Activated B cell treated with CpG ODN at 0.5 μM for 24 hours (primary cell): ENCODE measurements around the gene NXPH4. TPM values are rescaled to one million over a fixed set of nuclear protein-coding genes. Genes with fewer than 3 reads are reported as not detected.

Experiments used
- ATAC-seq: fragments of 200-7000 bp; cut with Tn5 transposase; one replicate; pipeline ENCODE4 v1.10.0; 2021; ENCODE audit warnings: low read depth, mild to moderate bottlenecking, moderate library complexity
- CTCF ChIA-PET: fragments of 350-600 bp; sonication (Branson Sonifier 250); formaldehyde crosslinking; loops from one replicate; lab custom pipeline; 2021; ENCODE audit warnings: antibody characterized with exemption; lab: Charles Lee
- POLR2A ChIA-PET: fragments of 350-600 bp; sonication (Branson Sonifier 250); formaldehyde crosslinking; loops from one replicate; lab custom pipeline; 2021; ENCODE audit warnings: antibody characterized with exemption; lab: Charles Lee
- DNase-seq: peaks from one replicate; pipeline ENCODE4 v3.0.0; 2022
- H3K27ac Mint-ChIP-seq: one replicate; pipeline ENCODE4 v1.8.0; 2020; ENCODE audit warnings: mixed read lengths
- H3K27me3 Mint-ChIP-seq: one replicate; pipeline ENCODE4 v1.8.0; 2021; ENCODE audit warnings: mixed read lengths
- H3K36me3 Mint-ChIP-seq: one replicate; pipeline ENCODE4 v1.8.0; 2021; ENCODE audit warnings: low read depth, mixed read lengths
- H3K4me1 Mint-ChIP-seq: one replicate; pipeline ENCODE4 v1.8.0; 2021; ENCODE audit warnings: mixed read lengths
- H3K4me3 Mint-ChIP-seq: one replicate; pipeline ENCODE4 v1.8.0; 2020; ENCODE audit warnings: mild to moderate bottlenecking, mixed read lengths
- H3K9me3 Mint-ChIP-seq: one replicate; pipeline ENCODE4 v1.8.0; 2020; ENCODE audit warnings: mixed read lengths
- CTCF ChIP-seq: fragments of 200-600 bp; IDR thresholded peaks from one replicate; pipeline ENCODE4 v1.8.0; 2022; ENCODE audit warnings: antibody characterized with exemption, mild to moderate bottlenecking
- intact Hi-C: fragments of 100-400 bp; cut with micrococcal nuclease; formaldehyde crosslinking; loops from one replicate; pipeline ENCODE4 v1.15.1; 2024
- total RNA-seq: library from RNA; stranded (reverse); gene quantifications from 2 replicates; pipeline ENCODE4 v1.2.3, GENCODE V29; 2022

The NXPH4 gene
- total RNA-seq, 1 donor from 2014 or later: 3.4 TPM

GRCh38 chr12:57229046-57229633 is 12.5 kb downstream of the NXPH4 start:
- CTCF ChIA-PET: interaction anchor here (1.1 to 20.9 kb wide), 5 partner anchors 8 to 102 kb away, joined by 3 to 390 read pairs (median 21); partner anchors contain the start of gene NXPH4
- no peaks in the 10 kb centered on the region for H3K9me3 Mint-ChIP-seq
- TF ChIP-seq CTCF: no peak
- POLR2A ChIA-PET: interaction anchor here (0.6 to 10.6 kb wide), 13 partner anchors 8 to 527 kb away, joined by 3 to 268 read pairs (median 5); partner anchors contain the start of genes DDIT3, LRP1, NXPH4 and STAT6
- peak; percentile 1 for ATAC-seq
- peak overlapping the region; percentile 97 for H3K27ac Mint-ChIP-seq
- intact Hi-C loops: loop anchor here (1.0 to 10.0 kb wide), 3 partner anchors 10 to 396 kb away; partner anchors contain the start of gene NXPH4
- H3K27me3 Mint-ChIP-seq: peaks cover 3% of the 10 kb centered on the region
- H3K4me3 Mint-ChIP-seq: peak overlapping the region; percentile 98
- peaks cover 79% of the 10 kb centered on the region for H3K4me1 Mint-ChIP-seq
- DNase-seq: no peak
- peaks cover 46% of the 10 kb centered on the region for H3K36me3 Mint-ChIP-seq

- TF ChIP-seq CTCF: no peak
- peaks cover 53% of the 10 kb centered on the region for H3K36me3 Mint-ChIP-seq
- peak within 1 kb of the TSS; percentile 97 for H3K27ac Mint-ChIP-seq
- H3K27me3 Mint-ChIP-seq: peaks cover 3% of the 10 kb centered on the region
- H3K9me3 Mint-ChIP-seq: no peaks in the 10 kb centered on the region
- ChIA-PET POLR2A (interaction anchor here (0.5 to 10.6 kb wide), 15 partner anchors 8 to 527 kb away, joined by 3 to 268 read pairs (median 4); partner anchors contain the start of genes DDIT3, GLI1, LRP1 and NXPH4), CTCF (interaction anchor here (1.1 to 20.9 kb wide), 5 partner anchors 8 to 103 kb away, joined by 3 to 390 read pairs (median 21); partner anchors contain the start of gene NXPH4)
- DNase-seq: peak; percentile 76
- intact Hi-C loops: loop anchor here (1.0 to 10.0 kb wide), 3 partner anchors 9 to 395 kb away; partner anchors contain the start of gene NXPH4
- H3K4me3 Mint-ChIP-seq: peak within 1 kb of the TSS; percentile 98
- peak; percentile 56 for ATAC-seq
- H3K4me1 Mint-ChIP-seq: peaks cover 86% of the 10 kb centered on the region
These were observed 13.2 kb downstream of the NXPH4 start, which contains the start of gene SHMT2 for GRCh38 chr12:57229634-57230380. SHMT2 (plus strand) TSS chr12:57229711; CDS start chr12:57229779, 68 bp downstream.

GRCh38 chr12:57230381-57231155 is 14.0 kb downstream of the NXPH4 start:
- H3K9me3 Mint-ChIP-seq: no peaks in the 10 kb centered on the region
- H3K4me1 Mint-ChIP-seq: peaks cover 88% of the 10 kb centered on the region
- peak overlapping the region; percentile 97 for H3K27ac Mint-ChIP-seq
- no peak for DNase-seq
- no peak for ATAC-seq
- peaks cover 54% of the 10 kb centered on the region for H3K36me3 Mint-ChIP-seq
- intact Hi-C loops: no loop called here
- H3K27me3 Mint-ChIP-seq: peaks cover under 1% of the 10 kb centered on the region
- peak overlapping the region; percentile 98 for H3K4me3 Mint-ChIP-seq
- ChIA-PET CTCF (interaction anchor here (1.3 to 20.9 kb wide), 4 partner anchors 9 to 14 kb away, joined by 3 to 390 read pairs (median 28); partner anchors contain the start of gene NXPH4), POLR2A (interaction anchor here (0.5 to 10.6 kb wide), 8 partner anchors 9 to 505 kb away, joined by 3 to 268 read pairs (median 3); partner anchors contain the start of genes GLI1, LRP1, NXPH4 and STAT6)
- no peak for TF ChIP-seq CTCF

GRCh38 chr12:57231276-57232021 is 14.9 kb downstream of the NXPH4 start:
- Mint-ChIP-seq H3K27me3 (no peaks in the 10 kb centered on the region), H3K4me3 (peak overlapping the region; percentile 98), H3K27ac (peak overlapping the region; percentile 97), H3K9me3 (no peaks in the 10 kb centered on the region), H3K4me1 (peaks cover 88% of the 10 kb centered on the region), H3K36me3 (peaks cover 54% of the 10 kb centered on the region)
- DNase-seq: no peak
- ATAC-seq: no peak
- ChIA-PET CTCF (interaction anchor here (2.6 to 20.9 kb wide), 2 partner anchors 8 to 15 kb away, joined by 35 to 390 read pairs; partner anchors contain the start of gene NXPH4), POLR2A (interaction anchor here (3.9 to 10.6 kb wide), 2 partner anchors 8 to 15 kb away, joined by 65 to 268 read pairs; partner anchors contain the start of gene NXPH4)
- intact Hi-C loops: no loop called here
- TF ChIP-seq CTCF: no peak
